HG03103 (cell line): ENCODE measurements around the gene UNC5C.

Experiments used
- ATAC-seq: cut with Tn5 transposase; IDR thresholded peaks from one replicate; pipeline ENCODE4 v1.9.1; 2021; ENCODE audit warnings: low read depth; ENCODE audit not compliant: unreplicated experiment

The UNC5C gene

DNA sequence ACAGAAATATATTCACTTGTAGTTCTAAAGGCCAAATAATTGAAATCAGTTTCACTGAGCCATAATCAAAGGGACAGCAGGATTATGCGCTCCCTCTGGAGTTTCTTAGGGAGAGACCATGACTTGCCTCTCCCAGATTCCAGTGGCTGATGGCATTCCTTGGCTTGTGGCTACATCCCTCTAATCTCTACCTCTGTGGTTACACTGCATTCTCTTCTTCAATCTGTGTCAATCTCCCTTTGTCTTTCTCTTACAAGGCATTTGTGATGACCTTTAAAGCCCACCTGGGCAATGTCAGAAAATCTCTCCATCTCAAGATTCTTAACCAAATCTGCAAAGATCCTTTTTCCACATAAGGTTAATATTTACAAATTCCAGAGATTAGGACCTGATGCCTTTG, 260.2 kb downstream of the UNC5C start:
- ATAC-seq = no peak

DNA sequence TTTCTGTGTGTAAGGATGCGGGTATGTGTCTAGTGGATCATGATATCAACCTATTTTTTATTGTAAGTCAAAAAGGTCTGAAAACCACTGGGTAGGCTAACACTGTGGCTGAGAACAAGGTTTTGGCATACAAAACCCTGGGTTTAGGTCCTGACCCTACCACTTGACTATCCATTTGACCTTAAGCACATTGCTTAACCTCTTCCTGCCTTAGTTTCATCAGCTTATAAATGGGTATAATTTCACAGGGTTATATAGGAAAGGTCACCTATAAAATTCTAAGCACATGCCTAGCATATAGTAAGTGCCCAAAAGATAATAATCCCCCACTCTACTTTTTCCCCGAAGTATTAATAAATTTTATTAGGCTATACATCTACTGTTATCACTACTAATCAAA, 263.0 kb downstream of the UNC5C start:
- no peak for ATAC-seq

DNA sequence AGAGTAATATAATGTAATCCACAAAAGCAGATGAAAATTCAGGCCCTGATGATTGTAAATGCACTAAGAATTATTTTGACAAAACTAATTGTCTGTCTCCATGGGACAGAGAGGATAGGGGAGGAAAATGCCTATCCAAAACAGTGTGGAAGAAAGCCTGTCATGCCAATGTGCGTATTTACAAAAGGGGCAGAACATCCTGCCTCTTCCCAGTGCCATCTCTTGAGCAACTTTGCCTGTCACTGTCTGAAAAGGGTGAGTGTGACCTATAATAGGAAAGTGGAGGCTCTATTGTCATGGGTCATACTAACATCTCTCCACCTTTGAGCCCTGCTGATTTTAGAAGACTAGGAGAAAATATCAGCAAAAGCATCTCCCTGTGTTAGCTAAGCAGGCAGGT, 264.1 kb downstream of the UNC5C start:
- ATAC-seq = no peak

DNA sequence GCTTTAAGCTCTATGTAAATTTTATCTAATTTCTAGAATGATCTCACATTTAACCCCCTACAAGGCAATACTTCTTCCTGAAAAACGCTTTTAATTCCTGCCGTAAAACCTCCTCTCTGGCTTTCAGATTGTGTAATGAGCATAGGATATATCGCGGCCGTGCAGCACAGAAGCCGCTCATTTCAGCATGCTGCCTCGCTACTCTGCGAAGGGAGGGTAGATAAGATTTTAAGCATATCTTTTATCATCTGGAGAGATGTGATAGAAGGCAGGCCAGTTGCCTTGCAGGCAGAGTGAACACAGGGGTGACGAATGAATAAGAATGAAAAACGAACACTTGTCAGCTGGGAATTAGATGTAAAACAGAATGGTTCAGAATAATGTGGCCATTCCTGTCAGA, 265.5 kb downstream of the UNC5C start:
- ATAC-seq = no peak

DNA sequence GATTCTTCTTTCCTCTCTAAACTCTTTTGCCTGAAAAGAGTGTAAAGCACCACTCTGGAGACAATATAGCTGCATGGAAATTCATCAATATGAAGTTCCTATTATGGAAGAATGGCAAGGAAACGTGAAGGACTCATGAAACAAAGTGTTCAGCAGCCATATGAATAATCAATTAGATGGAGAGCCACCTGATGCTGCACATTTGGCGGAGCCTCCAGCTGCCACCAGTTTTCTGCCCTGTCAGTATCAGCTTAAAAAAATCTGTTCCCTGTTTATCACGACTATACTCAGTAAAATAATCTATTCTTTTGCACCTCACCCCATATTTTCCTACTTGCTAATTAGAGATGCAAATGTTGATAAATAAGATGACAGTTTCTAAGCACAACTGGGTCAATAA, 276.0 kb downstream of the UNC5C start:
- no peak for ATAC-seq

DNA sequence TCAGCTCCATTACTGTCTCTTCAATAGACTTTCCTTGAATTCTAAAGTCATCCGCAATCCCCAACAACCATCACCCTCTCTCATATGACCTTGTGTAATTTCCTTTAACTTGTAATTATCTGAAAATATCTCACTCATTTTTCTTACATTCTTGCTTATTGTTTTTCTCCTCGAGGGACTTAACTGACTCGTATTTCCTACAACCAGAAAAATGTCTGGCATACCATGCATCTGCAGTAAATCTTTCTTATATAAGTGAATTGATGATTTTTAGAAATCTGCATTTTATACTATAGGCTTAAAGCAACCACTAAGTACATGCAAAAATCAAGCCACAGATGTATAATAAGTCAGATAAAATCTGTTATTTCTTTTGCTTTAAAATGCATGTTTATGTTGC, 276.7 kb downstream of the UNC5C start:
- no peak for ATAC-seq

DNA sequence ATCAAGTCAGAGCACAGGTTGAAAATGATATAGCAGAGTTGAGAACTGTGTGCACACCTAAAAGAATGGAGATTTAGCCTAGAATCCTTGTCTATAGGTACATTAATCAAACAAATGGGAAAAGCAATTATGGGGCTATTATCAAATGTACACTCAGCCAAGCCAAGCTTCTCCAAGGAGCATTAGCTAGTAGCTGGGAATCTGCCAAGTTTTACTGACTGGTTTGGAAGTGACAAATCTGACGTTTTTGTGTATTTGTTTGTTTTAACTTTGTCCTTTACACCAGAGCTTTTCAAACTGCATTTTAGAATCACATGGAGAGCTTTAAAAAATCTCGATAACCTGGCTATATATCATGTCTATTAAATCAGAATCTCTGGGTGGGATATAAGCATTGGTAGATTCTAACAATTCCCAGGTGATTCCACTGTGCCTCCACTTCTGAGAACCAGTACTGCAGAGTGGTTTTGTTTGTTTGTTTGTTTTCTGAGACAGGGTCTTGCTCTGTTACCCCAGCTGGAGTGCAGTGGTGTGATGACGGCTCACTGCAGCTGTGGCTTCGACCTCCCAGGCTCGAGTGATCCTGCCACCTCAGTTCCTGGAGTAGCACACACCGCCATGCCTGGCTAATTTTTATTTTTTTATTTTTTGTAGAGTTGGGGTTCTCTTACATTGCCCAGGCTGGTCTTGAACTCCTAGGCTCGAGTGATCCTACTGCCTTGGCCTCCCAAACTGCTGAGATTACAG, 279.8 kb downstream of the UNC5C start:
- no peak for ATAC-seq

DNA sequence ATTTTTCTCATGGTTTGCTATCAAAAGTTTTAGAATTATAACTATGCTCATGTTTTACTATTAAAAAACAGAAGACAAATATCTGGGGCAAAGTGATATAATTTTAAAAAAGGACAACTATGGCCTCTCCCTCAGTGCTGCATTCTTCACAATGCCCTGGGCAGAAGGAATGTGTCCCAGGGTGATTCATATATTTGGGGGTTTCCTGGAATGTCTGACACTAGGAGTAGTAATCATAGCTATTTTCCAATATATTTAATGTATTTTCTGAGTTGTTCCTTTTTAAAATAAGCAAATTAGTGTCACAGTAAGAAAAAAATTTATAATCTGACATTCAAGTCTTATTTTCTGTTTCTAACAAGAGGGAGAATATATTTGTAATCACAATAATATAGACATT, 281.7 kb downstream of the UNC5C start:
- no peak for ATAC-seq

DNA sequence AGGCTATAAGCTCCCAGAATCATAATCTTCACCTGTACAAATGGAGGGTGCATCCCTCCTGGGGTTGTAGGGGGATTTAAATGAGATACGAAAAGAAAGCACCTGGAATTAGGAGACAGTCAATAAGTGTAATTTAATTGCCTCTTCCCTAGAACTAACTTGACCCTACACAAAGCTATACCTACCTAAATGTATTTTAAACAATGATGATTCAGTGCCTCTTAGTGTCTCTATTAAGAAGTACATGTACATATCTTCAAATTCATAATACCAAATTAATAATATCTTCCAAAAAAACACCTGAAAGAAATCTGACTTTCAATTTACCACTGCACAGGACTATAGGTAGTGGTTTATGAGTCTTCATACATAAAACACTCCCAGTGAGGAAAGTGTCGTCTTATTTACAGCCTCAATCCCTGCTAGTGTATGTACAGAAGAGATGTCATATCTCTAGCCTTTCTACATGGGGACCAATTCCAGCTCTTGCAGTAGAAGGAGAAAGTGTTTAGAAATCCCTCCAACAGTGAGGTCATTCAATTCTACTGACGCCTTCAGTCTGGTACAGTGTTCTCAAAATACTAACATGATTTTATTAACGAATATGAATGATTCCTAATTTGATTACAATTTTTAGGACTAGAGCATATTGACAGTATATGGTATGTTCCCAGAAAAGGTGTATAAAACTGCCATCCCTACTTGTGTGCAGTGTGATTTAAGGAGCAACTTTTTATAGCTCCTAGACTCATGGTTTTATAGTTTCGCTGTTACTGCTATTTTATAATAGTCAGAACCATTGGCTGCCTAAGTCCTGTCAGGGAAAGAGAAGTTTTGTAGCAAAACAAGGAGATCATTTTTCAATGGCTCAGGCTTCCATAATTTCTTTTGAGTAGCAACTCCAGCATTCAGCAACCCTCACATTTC, 282.7 kb downstream of the UNC5C start:
- no peak for ATAC-seq

DNA sequence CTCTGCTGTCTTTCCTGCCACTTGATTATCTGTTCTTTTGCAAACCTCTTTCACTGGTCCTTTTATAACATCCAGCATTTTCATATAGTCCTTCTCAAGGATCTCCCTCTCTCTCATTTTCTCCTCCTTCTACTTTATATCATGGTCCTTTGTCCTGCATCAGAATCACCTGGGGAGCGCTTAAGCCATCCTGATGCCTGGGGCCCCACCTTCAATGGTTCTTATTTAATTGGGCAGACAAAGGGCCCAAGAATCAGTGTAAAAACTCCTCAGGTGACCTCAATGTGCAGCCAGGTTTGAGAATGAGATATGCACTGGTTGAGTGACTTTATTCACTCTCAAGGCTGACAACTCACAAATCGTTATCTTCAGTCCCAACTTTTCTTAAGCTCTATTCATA, 283.9 kb downstream of the UNC5C start:
- ATAC-seq = no peak

DNA sequence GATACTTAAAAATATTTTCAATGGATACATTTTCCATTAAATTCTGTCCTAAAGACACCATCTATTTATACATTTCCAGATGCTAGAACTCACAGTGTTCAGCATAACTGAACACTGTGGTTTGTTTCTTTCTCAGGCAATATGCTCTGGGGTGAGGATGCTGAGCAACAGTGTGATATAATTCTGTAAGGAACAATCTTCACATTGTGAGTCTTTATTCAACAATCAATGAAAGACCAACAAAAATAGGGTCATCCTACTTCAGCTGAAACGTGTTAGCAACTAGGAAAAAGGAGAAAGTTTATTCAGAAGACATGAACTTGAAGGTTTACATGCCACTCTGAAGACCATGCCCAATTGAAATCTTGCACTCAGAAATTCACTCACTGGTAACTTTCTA, 284.8 kb downstream of the UNC5C start:
- no peak for ATAC-seq

DNA sequence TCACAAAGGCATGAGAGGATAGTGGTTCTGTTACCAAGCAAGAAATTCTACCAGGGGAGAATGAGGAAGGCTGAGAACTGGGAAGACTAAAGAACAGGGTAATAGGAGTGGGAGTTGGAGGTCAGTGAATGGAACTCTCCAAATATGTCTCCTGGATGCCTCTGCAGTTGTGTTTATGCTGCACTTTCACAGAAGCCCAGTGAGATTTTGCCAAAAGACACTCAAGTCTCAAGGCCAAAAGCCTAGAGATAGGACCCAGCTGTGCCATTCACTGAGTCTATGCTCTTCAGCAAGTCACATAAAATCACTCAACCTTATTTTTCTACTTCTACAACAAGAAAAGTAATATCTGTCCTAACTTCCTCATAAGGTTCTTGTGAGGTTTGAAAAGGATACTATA, 285.4 kb downstream of the UNC5C start:
- no peak for ATAC-seq

DNA sequence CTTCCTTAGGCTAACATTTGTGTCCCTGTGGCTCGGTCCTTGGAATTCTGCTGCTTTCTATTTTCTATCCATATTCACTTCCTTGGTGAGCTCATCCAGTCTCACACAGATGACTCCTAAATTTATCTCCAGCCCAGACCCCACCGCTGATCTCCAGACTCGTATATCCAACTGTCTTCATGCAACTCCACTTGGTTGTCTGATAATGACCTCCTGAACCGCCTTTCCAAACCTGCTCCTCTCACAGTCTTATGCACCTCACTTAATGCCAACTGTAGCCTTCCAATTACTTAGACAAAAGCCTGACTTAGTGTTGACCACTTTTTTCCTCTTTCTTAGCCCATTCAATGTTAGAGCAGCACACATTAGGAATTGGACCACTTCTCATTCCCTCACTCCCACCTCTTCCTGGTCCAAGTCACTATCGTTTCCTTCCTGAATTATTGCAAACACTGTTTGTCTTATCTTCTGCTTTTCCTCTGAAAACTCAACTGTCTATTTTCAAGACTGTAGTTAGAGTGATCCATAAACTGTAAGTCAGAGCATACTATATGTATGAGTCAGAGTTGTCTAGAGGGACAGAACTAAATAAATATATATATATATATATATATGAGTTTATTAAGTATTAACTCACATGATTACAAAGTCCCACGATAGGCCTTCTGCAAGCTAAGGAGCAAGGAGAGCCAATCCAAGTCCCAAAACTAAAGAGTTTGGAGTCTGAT, 292.5 kb downstream of the UNC5C start:
- no peak for ATAC-seq

DNA sequence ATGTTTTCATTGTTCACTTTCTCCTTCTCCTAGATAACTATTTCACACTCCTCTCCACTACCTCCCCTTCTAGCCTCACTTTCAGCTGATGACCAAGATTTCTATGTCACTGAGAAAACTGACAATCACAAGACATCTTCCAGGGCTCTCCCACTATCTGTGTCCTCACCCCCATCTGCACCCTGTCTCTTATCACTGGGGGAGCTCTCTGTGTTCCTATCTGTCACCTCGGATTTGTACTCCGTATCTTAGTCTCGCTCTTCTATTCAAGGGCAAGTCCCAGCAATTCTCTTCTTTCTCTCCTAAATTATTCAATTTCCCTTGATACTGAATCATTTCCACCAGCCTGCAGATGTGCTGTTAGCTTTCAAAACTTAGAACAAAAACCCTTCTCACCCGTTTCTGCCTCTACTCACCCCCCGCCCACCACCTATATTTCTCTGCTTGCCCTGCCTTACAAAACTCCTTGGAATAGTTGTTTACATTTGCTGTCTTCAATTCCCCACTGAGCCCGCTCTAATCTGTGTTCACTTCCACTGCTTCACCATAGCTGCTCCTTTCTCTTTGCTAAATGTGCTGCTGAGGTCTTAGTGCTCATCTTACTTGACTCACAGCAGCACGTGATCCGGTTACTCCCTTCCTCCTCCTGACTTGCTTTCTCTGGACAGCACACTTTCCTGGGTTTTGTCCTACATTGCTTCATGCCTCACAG, 293.2 kb downstream of the UNC5C start:
- ATAC-seq = no peak

DNA sequence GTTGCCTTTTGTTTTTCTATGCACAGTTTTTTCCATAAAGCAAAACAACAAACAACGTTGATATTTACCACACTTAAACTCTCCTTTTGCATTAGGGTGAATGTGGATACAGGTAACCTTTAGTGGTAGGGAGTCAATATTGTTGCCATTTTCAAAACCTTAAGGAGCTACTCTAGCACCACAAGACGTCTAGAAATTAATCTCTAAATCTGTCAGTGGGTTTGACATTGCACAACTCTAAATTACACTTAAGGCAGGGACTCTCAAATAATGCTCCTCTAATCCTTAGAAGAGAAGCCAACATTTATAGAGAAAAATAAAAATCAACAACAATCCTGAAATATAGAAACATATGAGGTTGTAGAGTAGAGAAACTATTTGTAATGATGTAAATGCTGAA, 297.2 kb downstream of the UNC5C start:
- ATAC-seq = no peak

DNA sequence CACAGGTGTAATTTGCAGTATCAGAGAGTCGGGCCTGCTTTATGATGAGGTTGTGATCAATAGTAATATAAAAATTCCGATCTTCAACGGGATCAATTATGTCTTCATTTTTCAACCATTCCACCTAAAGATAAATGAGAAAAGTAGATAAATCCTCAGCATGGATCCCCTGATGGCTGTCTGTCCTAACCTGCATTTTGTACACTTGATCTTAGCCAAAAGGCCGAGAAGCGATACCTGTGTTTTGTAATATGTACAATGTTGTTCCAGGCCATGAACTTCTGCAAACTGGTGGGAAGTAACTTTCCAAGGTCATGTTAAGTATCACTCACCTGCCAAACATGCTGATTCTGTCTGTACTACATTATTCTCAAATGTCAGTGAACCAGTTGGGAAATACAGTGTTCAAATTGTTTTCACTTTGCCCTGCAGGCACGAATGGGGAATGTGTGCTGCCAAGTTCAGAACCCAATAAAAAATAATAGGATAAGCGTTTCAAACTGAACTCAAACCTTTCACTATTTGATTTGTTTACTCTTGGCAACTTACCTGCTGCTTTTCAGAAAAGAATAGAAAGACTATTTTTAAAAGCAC, 298.1 kb downstream of the UNC5C start:
- ATAC-seq = no peak

DNA sequence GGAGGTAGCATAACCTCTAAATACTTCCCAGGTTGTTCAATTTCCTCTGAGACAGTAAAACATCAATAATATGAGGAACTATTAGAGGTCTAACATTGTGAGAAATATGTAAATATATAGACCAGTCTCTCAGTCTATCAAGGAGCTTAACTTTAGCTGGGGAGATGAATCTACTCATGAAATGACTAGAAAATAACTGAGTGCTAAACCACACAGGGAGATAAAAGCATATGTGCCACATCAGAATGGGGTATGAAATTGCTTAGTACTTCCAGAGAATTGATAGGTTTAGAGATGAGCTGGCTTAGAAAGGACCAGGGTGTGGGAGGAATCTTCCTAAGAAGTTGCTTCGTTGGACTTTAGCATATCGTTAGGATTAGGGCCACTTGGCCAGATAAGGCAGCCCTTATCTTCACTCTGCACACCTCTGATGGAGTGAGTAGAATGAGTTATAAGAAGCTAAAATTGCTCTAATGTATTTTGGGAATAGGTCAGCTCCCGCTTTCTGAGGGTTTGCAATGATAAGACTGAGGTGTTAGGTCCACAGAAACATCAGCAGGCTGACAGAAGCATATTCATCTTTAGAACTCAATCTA, 299.2 kb downstream of the UNC5C start:
- no peak for ATAC-seq

DNA sequence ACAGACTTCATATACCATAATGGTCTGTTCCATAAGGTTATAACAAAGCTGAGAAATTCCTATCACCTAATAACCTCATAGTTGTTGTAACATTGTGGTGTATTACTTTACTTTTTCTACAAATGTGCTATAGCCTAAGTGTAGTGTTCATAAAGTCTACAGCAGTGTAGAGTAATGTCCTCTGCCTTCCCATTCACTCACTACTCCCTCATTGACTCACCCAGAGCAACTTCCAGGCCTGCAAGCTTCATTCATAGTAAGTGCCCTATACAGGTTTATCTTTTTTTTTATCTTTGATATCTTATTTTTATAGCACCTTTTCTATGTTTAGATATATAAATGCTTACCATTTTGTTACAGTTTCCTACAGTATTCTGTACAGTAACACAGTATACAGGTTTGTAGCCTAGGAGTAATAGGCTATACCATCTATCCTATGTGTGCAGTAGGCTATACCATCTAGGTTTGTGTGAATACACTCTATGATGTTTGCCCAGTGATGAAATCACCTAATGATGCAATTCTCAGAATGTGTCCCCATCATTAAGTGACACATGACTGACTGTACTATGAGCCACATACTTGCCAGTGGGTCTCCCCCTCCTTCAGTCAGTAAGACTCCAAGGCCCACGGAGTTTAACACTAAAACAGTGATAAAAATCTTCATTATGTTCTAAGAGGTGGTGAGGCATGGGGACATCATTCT, 299.9 kb downstream of the UNC5C start:
- no peak for ATAC-seq

DNA sequence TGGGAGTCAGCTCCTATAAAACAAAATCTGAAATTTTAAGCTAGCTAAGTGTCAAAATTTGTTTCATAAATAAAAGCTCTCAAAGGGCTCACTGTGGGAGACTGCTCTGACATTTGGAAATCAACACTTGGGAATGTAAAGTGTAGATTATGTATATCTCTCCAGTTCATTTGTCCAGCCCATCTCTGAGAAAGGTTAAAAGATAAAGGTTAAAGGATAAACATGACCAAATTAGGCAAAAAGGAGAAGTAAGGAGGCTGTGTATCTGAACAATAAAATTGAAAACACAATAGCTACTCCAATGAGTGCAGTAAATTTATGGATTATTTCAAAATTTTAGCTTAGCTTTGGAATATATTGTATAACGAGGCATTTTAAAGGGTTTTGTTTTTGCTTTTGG, 304.9 kb downstream of the UNC5C start:
- no peak for ATAC-seq
